GM18502 (cell line): ENCODE data around the gene POMGNT2.

Source experiments
- ATAC-seq: cut with Tn5 transposase; IDR thresholded peaks from one replicate; pipeline ENCODE4 v1.9.1; 2021; ENCODE audit warnings: mild to moderate bottlenecking; ENCODE audit not compliant: unreplicated experiment, poor library complexity

POMGNT2 gene

DNA sequence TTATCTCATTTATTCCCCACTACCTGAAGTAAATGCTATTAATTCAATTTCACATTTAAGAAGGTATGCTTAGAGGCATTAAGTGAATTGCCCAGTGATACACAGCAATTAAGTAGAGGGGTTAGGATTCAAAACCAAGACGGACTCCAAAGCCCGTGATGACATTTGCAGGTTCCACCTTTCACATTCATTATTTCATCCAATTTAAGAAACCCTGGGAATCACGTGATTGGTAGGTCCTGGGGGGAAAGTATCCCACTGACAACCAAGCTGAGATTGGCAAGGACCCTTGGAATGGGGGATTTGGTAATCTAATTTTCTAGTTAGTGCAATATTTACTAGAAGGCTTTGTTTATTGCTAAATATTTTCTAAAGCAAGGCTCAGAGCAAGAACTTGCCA is 1.8 kb downstream of the POMGNT2 start:
- no peak for ATAC-seq

- no peak for ATAC-seq
These were observed 3.0 kb downstream of the POMGNT2 start for GRCh38 chr3:43102773-43103480.

DNA sequence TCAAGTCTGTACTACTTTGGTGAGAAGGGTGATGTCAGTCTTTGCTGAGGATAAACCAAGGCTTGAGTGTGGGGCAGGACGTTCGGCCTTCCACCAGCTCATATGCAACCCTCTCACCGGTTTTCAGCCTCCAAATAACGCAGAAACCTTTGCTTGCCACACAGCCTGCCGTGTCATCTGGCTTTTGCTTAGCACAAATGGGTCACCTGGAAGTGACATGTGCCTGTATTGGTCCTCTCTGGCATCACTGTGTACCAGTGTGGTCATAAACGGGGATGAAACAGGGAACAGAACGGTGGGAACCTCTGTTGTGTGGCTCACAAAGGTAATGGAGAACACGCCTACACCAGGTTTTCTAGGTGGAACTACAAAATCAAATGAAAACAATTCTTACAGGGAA is 7.1 kb downstream of the POMGNT2 start:
- ATAC-seq, result no peak

GRCh38 chr3:43097400-43098080 is 8.3 kb downstream of the POMGNT2 start:
- ATAC-seq, result no peak

DNA sequence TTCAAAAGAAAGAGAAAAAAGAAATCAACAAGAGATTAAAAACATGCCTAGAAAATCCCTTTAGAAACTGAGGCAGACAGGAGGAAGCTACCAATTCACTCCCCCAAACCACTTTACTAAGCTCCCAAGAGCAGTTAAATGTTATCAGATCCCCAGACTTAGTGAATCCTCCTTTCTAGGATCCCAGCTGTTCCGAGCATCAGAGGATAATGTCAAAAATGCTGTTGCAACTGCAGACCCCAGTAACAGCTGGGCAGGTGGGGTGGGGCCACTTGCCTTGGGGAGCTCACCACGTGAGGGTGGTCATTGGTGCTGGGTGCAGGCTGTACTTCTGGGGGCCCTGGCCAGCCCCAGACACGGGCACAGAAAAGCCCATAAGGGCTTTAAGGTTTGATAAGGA is 9.1 kb downstream of the POMGNT2 start:
- no peak for ATAC-seq

DNA sequence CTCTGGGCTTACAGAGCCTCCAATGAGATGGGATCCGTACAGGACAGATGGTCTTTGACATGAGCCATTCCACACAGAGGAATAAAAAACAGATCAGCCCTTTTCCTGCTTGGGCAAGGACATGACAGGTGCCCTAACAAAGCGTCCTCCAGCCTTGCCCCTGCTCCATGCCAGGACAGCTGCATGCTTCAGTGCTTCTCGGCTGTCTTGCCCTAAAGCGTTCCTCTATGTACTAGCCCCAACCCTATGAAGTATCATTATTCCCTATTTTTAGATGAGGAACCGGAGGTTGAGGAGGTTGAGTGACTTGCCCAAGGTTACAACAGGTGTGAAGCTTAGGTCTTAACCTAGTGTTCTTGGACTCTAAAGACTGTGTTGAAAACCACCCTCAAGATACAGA is 10.5 kb downstream of the POMGNT2 start:
- ATAC-seq, result no peak

DNA sequence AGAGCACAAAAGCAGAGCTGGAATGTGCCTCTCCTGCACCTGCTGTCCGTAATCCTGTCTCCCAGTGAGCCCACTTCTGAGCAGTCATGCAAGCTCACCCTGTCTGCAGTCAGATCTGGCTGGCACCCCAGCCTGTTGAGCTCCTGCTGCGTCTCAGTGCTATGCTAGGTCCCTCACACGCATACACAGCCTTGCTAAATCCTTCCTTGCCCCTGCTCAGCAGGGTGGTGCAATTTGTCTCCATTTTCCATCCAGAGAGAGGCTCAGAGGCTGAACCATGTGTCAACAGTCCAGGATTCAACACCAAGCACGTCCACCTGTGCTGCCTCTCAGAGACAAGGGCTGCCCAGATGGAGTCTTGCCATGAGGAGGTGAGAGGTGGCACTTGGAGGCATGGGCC is 11.0 kb downstream of the POMGNT2 start:
- no peak for ATAC-seq

GRCh38 chr3:43094381-43094780 is 11.5 kb downstream of the POMGNT2 start:
- ATAC-seq, result no peak

- ATAC-seq, result no peak
These were observed 11.9 kb downstream of the POMGNT2 start for GRCh38 chr3:43093974-43094373.

DNA sequence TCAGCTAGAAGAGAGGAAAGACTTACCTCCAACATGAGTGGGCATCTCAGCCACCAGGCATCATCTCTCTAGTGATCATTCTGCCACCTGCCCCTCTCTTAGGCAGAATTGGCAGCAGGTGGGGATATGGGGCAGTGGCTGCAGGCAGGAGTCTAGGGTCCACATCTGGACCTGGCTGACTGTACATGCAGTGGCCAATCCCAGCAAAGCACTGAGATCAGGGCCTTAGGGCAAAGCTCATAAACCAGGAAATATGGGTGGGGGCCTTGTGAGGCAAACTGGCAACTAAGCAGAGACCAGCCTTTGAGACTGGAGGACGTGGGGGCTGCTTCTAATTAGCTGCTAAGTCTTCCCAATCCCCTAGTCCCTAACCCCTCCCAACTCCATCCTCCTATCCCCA is 12.9 kb downstream of the POMGNT2 start:
- no peak for ATAC-seq

DNA sequence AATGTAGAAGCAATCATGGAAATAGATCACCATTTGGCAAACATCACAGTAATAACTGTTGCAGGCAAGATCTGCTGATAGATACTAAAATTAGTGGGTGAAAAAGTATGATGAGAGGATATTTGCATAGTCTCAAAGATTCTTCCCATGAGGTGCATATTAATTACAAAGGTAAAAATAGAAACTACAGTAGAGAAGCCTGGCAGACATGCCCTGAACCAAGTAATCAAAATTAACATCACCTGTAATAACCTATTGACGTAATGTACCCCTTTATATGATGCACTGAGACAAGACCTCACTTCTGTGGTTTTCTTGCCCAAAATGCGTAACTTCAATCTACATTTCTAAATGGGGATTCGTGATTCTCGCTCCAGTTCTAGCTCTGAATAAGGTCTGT is 14.4 kb downstream of the POMGNT2 start:
- ATAC-seq, result no peak

DNA sequence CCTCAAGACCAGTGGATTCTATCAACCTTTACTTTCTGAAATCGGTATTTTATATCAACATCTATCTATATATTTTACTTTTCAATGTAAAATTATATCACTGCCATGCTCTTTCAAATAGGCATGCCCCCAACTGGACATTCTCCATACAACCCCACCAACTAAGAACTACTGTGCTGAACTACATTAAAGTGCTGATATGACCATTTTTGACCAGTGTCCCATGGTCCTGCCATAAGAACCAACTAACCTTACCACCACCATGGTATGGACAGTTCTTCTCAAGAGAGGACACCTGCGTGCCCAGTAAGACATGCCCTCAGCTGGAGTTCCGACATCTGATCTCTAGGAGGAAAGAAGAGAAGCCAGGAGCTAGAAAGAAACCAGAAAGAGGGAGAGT is 15.6 kb downstream of the POMGNT2 start:
- ATAC-seq, result no peak

- ATAC-seq, result no peak
These were observed 16.8 kb downstream of the POMGNT2 start for GRCh38 chr3:43089081-43089480.

DNA sequence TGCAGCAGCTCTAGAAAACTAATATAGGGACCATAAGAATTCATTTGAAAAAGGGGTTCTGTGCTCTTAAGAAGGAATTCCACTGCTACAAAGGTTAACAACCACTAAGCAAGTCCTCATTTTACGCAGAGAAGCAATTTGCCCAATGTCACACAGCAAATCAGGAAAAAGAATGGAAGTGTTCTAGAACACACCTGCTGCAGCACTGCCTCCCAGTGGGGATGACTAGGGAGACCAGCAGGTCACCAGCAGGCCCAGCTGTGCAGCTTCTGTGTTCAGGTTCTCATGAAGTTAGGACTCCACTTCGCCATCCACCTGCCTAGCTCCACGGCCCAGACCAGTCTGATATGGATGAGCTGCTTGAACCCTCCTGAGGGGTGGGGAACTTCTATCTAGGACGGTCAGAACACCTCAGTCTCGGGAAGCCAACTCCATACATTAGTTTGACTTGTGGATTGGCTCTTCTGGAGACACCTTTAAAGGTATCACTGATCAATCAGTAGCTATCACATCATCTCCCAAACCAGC is 18.6 kb downstream of the POMGNT2 start:
- ATAC-seq, result no peak

DNA sequence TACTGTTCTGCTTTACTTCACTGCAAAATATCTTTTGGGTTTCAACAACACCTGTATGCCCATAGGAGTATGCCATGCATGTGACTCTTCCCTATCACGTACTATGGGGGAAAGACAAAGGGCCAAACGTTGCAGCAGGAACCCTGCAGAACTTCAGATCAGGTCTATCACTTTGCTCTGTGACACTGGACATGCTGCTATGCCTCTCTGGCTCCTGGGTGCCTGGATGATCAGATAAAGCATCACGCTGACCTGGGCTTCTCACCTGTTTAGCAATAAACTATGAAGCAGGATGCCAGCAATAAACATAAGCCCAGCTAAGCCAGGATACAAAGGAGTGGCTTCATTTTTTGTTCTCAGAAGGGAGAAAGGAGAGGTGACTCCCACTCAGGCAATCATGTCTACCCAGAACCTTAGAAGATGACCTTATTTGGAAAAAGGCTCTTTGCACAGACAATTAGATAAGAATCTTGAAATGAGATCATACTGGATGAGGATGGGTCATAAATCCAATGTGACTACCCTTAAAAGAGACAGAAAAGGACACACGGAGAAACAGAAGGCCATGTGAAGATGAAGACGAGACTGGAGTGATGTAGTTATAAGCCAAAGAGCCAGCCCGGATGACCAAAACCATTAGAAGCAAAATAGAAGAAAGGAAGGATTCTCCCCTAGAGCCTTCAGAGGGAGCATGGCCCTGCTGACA is 19.3 kb downstream of the POMGNT2 start:
- no peak for ATAC-seq

GRCh38 chr3:43082457-43082856 is 23.4 kb downstream of the POMGNT2 start:
- no peak for ATAC-seq

DNA sequence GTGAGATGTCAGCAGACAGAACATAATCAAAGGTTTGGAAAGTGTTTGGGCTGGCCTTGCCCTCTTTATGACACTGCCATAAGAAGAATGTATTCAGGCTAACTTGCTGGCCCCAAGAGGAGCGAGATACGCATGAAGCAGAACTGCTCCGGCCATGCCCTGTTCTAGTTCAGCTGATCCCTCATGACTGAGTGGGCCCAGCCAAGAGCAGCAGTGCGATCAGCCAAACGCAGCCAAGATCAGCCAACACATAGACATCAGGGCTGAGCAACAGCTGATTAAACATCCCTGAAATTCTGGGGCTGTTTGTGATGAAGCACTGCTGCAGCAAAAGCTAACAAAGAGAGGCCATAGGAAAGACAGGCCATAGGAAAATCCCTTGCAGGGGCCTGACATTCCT is 24.1 kb downstream of the POMGNT2 start:
- ATAC-seq, result no peak

- no peak for ATAC-seq
These were observed 24.9 kb downstream of the POMGNT2 start for GRCh38 chr3:43080726-43081568.

- ATAC-seq, result no peak
These were observed 26.1 kb downstream of the POMGNT2 start for GRCh38 chr3:43079536-43080332.

DNA sequence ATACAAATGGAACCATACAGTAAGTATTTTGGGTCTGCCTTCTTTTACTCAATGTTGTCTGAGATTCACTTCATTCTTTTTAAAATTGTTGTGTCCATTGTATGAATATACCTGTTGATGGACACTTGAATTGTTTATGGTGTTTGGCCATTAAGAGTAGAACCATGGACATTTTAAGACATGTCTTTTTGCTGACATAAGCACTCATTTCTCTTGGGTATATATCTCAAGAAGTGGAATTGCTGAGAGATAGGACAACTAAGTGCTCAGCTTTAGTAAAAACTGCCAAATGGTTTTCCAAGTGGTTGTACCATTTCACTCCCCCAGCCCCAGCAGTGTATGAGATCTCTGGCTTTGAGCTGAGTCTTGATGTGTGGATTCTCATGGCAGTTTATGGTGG is 28.2 kb downstream of the POMGNT2 start:
- ATAC-seq, result no peak
